ENCODE results near the gene LUZP2.

LUZP2 gene

DNA sequence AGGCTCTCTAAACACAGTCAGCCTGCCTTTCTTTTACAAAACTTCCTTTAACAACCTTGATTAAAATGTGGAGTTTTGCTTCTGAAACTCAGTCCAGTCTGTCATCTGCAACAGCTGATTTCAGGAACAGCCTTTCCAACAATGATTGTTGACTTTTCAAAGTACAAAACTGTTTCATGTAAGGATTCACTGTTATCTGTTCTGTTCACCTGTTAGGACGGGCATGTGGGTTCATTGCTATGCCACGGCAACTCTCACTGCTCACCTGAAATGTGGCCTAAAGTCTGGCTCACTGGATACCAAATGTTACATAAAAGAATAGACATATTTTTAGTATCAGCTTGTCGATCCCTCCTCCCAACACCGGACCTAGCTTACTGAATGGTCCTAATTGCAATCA is 242.8 kb downstream of the LUZP2 start:
- no peak for DNase-seq (ENCODE audit: low read depth)
- TF ChIP-seq, protein P1, sequence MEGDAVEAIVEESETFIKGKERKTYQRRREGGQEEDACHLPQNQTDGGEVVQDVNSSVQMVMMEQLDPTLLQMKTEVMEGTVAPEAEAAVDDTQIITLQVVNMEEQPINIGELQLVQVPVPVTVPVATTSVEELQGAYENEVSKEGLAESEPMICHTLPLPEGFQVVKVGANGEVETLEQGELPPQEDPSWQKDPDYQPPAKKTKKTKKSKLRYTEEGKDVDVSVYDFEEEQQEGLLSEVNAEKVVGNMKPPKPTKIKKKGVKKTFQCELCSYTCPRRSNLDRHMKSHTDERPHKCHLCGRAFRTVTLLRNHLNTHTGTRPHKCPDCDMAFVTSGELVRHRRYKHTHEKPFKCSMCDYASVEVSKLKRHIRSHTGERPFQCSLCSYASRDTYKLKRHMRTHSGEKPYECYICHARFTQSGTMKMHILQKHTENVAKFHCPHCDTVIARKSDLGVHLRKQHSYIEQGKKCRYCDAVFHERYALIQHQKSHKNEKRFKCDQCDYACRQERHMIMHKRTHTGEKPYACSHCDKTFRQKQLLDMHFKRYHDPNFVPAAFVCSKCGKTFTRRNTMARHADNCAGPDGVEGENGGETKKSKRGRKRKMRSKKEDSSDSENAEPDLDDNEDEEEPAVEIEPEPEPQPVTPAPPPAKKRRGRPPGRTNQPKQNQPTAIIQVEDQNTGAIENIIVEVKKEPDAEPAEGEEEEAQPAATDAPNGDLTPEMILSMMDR (conservative IDR thresholded peaks at IDR 0.05; ENCODE audit: low read depth, low read length) = no peak
- H3K4me3 ChIP-seq (ENCODE audit: low read depth, low read length) = no peak overlapping the region

DNA sequence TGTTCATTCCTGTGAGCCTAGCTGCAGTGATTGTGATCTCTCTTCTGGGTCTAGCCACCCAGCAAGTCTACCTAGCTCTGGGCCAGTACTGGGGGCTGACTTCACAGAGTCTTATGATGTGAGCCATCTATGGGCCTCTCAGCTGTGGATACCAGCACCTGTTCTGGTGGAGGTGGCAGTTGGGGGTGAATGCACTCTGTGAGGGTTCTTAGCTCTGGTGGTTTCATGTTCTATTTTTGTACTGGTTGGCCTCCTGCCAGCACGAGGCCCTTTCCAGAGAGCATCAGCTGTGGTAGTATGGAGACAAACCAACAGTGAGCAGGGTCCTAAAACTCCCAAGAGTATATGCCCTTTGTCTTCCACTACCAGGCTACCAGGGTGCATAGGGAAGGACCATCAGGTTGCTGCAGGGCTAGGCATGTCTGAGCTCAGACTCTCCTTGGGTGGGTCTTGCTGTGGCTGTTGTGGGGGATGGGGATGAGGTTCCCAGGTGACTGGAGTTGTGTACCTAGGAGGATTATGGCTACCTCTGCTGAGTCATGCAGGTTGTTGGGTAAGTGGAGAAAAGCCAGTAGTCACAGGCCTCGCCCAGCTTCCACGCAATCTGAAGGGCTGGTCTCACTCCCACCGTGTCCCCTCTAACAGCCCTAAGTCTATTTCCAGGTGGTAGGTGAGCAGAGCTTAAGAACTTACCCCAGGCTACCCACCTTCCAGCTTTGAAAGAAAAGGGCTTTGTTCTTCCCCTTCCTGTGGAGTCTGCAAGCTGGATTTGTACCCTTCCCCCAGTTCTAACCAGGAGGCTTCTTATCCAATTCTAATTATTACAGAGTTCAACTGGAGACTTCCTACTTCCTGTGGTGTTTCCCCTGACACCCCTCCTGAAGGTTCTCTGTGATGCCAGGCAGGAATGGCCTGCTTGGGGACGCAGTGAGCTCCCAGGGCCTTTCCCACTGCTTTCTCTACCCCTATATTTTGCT is 250.7 kb downstream of the LUZP2 start:
- TF ChIP-seq, protein P1 (conservative IDR thresholded peaks at IDR 0.05; ENCODE audit: low read depth, low read length) = no peak
- H3K4me3 ChIP-seq (ENCODE audit: low read depth, low read length) = no peak overlapping the region
- DNase-seq (ENCODE audit: low read depth) = no peak

DNA sequence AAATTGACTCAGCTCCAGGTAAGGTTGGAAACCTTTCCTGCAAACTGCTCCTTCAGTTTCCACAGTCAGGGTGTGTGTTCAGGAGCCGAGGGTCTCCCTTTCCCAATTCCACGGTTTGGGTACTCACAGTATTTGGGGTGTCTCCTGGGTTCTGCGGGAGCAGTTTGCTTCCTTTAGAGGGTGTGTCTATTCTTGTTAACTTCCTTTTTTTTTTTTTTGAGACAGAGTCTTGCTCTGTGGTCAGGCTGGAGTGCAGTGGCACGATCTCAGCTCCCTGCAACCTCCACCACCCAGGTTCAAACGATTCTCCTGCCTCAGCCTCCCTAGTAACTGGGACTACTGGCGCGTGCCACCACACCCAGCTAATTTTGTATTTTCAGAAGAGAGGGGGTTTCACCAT is 251.4 kb downstream of the LUZP2 start:
- H3K4me3 ChIP-seq (ENCODE audit: low read depth, low read length) = no peak overlapping the region
- TF ChIP-seq, protein P1 (conservative IDR thresholded peaks at IDR 0.05; ENCODE audit: low read depth, low read length) = no peak
- DNase-seq (ENCODE audit: low read depth) = no peak

DNA sequence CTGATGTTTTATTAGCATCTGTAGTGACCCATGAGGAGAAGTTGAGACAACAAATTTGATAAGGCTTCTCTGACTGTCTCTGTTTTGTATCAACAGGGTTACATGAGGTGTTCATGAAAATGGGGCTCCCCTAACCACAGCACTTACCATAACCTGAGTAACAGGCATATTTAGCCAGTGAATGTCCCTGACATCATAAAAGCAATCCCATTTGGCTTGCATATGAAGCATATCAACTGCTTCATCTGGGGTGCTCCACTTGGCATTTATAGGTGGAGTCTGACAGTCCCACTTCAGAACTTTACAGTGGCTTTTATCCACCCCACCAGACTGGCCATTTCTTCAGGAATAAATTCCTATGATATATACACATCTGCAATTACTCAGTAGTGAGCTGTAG is 257.6 kb downstream of the LUZP2 start:
- no peak overlapping the region for H3K4me3 ChIP-seq (ENCODE audit: low read depth, low read length)
- DNase-seq (ENCODE audit: low read depth) = no peak
- TF ChIP-seq, protein P1 (conservative IDR thresholded peaks at IDR 0.05; ENCODE audit: low read depth, low read length) = no peak

DNA sequence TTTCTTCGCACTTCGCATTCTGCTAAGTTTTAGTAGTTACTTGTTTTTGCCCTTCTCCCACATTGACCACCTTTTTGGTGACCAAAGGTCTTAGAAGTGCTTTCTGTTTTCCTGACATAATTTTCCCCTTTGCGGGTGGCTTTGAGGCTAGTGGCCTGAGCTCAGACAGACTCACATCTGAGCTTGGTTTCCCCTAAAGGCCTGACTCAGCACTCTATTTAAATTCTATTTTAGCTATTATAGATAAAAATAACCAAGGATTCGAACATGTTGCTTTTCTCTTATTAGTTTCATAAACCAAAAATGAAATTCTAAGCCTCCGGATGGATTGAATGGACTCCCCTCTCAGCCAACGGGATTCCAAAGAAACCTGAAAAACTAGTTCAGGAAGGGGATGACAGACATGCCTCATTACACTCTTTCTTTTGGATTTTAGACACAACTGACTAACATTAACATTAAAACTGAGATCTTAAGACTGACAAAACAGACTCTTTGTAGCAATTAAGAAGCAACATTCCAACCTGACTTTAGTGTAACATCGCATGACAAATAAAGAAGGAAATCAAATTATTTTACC is 258.5 kb downstream of the LUZP2 start:
- no peak for DNase-seq (ENCODE audit: low read depth)
- no peak overlapping the region for H3K4me3 ChIP-seq (ENCODE audit: low read depth, low read length)
- TF ChIP-seq, protein P1 (conservative IDR thresholded peaks at IDR 0.05; ENCODE audit: low read depth, low read length) = no peak

DNA sequence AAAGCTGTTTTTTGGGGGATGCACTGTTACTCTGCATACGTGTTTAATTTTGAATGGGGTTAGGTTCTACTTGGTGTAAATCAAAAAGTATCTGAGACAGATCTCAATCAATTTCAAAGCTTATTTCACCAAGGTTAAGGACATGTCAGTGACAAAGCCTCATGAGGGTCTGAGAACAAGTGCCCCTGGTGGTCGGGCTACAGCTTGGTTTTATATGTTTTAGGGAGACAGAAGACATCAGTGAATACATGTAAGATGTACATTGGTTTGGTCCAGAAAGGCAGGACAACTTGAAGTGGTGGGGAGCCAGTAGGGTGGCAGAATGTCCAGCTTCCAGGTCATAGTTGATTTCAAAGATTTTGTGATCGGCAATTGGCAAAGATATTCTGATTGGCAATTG is 262.9 kb downstream of the LUZP2 start:
- TF ChIP-seq, protein P1 (conservative IDR thresholded peaks at IDR 0.05; ENCODE audit: low read depth, low read length) = no peak
- H3K4me3 ChIP-seq (ENCODE audit: low read depth, low read length) = no peak overlapping the region
- no peak for DNase-seq (ENCODE audit: low read depth)
